Measurements from ENCODE around the gene OOEP. TPM values are rescaled to one million over a fixed set of nuclear protein-coding genes. Genes with fewer than 3 reads are reported as not detected.

Gene OOEP
- total RNA-seq, 4 donors from 2014 or later = not detected

DNA sequence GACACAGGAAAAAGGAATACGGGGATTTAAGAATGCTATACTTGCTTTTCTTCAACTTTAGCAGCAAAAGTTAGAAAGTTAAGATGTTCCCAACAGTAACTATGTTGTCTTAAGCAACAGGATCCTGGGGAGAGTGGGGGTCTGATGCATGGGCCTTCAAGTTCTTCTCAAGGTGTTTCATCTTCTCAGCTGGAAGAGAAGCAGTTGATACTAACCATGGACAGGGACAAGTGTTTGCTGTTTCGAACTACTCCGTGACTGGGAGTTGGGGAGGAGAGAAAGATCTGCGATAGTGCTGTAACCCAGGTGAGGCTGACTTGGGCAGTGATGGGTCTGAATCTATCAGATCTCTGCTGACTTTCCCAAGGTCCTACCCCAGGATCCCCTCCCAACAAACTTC is 1.0 kb downstream of the OOEP start:
- in situ Hi-C loops (cut with MboI; ENCODE audit: low sequenced_read_pairs in 4 of 4) = no loop called here
- Histone ChIP-seq H3K4me3 (no peak overlapping the region), H3K36me3 (no peaks in the 10 kb centered on the region), H3K9me3 (no peaks in the 10 kb centered on the region), H3K4me1 (no peaks in the 10 kb centered on the region), H3K27me3 (no peaks in the 10 kb centered on the region), H3K27ac (no peak overlapping the region)
- no peak for TF ChIP-seq POLR2A (IDR thresholded peaks at IDR 0.05)
- TF ChIP-seq, protein P1, sequence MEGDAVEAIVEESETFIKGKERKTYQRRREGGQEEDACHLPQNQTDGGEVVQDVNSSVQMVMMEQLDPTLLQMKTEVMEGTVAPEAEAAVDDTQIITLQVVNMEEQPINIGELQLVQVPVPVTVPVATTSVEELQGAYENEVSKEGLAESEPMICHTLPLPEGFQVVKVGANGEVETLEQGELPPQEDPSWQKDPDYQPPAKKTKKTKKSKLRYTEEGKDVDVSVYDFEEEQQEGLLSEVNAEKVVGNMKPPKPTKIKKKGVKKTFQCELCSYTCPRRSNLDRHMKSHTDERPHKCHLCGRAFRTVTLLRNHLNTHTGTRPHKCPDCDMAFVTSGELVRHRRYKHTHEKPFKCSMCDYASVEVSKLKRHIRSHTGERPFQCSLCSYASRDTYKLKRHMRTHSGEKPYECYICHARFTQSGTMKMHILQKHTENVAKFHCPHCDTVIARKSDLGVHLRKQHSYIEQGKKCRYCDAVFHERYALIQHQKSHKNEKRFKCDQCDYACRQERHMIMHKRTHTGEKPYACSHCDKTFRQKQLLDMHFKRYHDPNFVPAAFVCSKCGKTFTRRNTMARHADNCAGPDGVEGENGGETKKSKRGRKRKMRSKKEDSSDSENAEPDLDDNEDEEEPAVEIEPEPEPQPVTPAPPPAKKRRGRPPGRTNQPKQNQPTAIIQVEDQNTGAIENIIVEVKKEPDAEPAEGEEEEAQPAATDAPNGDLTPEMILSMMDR (IDR thresholded peaks at IDR 0.05 in 4 of 5, conservative IDR thresholded peaks at IDR 0.05 in 1 of 5) = no peak
- intact Hi-C loops (cut with DNase I; ENCODE audit: low total_unique reads) = no loop called here
- no peak for ATAC-seq
- DNase-seq = no peak

GRCh38 chr6:73367761-73368355 is 1.8 kb downstream of the OOEP start:
- H3K36me3 ChIP-seq = no peaks in the 10 kb centered on the region
- no peak overlapping the region for H3K27ac ChIP-seq
- in situ Hi-C loops (cut with MboI; ENCODE audit: low sequenced_read_pairs in 4 of 4) = no loop called here
- no peak overlapping the region for H3K4me3 ChIP-seq
- H3K27me3 ChIP-seq = no peaks in the 10 kb centered on the region
- no peaks in the 10 kb centered on the region for H3K9me3 ChIP-seq
- H3K4me1 ChIP-seq = no peaks in the 10 kb centered on the region
- intact Hi-C loops (cut with DNase I; ENCODE audit: low total_unique reads) = no loop called here
- ATAC-seq (no peak), DNase-seq (no peak)
- TF ChIP-seq POLR2A (IDR thresholded peaks at IDR 0.05) = no peak
- TF ChIP-seq, protein P1 (IDR thresholded peaks at IDR 0.05 in 4 of 5, conservative IDR thresholded peaks at IDR 0.05 in 1 of 5) = no peak

DNA sequence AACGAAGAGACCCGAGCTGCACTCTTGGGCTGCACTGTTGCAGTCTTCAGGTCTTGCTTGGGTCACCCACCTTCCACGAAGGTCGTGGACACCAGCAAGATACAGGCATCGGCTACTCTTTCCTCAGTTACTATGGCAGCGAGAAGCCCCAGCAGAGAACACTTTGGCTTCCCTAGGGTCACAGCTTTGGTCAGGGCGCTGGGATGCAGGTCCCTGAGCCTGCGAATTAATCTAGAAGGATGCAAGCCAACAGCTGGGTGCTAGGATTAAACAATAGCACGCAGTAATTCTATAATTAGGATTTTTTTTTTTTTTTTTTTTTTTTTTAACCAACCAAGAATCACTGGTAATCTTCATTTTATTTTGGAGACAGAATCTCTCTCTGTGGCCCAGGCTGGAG is 5.1 kb downstream of the OOEP start:
- intact Hi-C loops (cut with DNase I; ENCODE audit: low total_unique reads) (no loop called here), in situ Hi-C loops (cut with MboI; ENCODE audit: low sequenced_read_pairs in 4 of 4) (no loop called here)
- DNase-seq (no peak), ATAC-seq (no peak)
- Histone ChIP-seq H3K4me1 (no peaks in the 10 kb centered on the region), H3K9me3 (no peaks in the 10 kb centered on the region), H3K27me3 (no peaks in the 10 kb centered on the region), H3K36me3 (no peaks in the 10 kb centered on the region), H3K27ac (no peak overlapping the region), H3K4me3 (no peak overlapping the region)
- no peak for TF ChIP-seq POLR2A (IDR thresholded peaks at IDR 0.05)
- TF ChIP-seq, protein P1 (IDR thresholded peaks at IDR 0.05 in 4 of 5, conservative IDR thresholded peaks at IDR 0.05 in 1 of 5) = no peak

DNA sequence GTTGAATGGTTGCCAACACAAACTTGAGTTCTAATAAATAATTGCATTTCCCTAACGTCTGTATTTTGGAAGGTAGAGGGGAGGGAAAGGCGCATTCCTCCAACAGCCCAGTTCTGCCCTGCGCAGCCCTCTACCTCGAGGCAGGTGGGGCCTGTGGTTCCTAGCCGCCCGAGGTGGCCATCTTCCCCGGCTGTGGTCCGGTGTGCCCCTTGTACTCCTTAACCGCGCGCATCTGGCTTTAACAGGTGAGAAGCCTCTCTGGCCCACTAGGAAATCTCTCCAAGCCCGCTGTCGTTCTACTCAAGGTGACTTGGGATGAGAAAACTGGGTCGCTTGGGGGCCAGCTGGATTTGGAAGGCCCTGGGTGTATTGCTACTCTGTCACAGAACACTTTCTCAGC is 5.6 kb downstream of the OOEP start:
- no peak for DNase-seq
- TF ChIP-seq, protein P1 (IDR thresholded peaks at IDR 0.05 in 4 of 5, conservative IDR thresholded peaks at IDR 0.05 in 1 of 5) = no peak
- TF ChIP-seq POLR2A (IDR thresholded peaks at IDR 0.05) = no peak

DNA sequence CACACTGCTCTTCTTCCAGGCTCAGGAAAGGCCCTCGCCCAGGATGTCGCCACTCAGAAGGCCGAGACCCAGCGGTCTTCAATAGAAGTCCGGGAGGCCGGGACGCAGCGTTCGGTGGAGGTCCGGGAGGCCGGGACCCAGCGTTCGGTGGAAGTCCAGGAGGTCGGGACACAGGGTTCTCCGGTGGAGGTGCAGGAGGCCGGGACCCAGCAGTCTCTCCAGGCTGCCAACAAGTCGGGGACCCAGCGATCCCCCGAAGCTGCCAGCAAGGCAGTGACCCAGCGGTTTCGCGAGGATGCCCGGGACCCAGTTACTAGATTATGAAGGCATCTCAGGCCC is 6.2 kb downstream of the OOEP start:
- intact Hi-C loops (cut with DNase I; ENCODE audit: low total_unique reads) = no loop called here
- TF ChIP-seq POLR2A (IDR thresholded peaks at IDR 0.05) = no peak
- TF ChIP-seq, protein P1 (IDR thresholded peaks at IDR 0.05 in 4 of 5, conservative IDR thresholded peaks at IDR 0.05 in 1 of 5) = no peak
- H3K36me3 ChIP-seq = no peaks in the 10 kb centered on the region
- no peaks in the 10 kb centered on the region for H3K4me1 ChIP-seq
- H3K27me3 ChIP-seq = no peaks in the 10 kb centered on the region
- no peak overlapping the region for H3K4me3 ChIP-seq
- H3K27ac ChIP-seq = no peak overlapping the region
- H3K9me3 ChIP-seq = no peaks in the 10 kb centered on the region
- DNase-seq (no peak), ATAC-seq (no peak)
- in situ Hi-C loops (cut with MboI; ENCODE audit: low sequenced_read_pairs in 4 of 4) = no loop called here

More for the DNA sequence above, 5.6 kb downstream of the OOEP start:
- Histone ChIP-seq H3K4me1 (no peaks in the 10 kb centered on the region), H3K4me3 (no peak overlapping the region), H3K9me3 (no peaks in the 10 kb centered on the region), H3K36me3 (no peaks in the 10 kb centered on the region), H3K27ac (no peak overlapping the region), H3K27me3 (no peaks in the 10 kb centered on the region)
- ATAC-seq = no peak
- intact Hi-C loops (cut with DNase I; ENCODE audit: low total_unique reads) = no loop called here
- in situ Hi-C loops (cut with MboI; ENCODE audit: low sequenced_read_pairs in 4 of 4) = no loop called here
